Upper lobe of left lung (tissue), 4 donors: Measurements from ENCODE around the gene ACTMAP.

Source experiments
- POLR2A ChIP-seq, 4 donors: fragments of 450-650 bp; IDR thresholded peaks; one replicate each; pipeline ENCODE4 v1.5.1; 2016 to 2017; ENCODE audit warnings: antibody characterized with exemption in 4 of 4, mild to moderate bottlenecking in 2 of 4
- POLR2AphosphoS5 ChIP-seq, 2 donors: sonication (generic); formaldehyde crosslinking; IDR thresholded peaks; one replicate each; pipeline ENCODE4 v1.5.1; 2017; ENCODE audit warnings: antibody characterized with exemption in 2 of 2
- TF ChIP-seq, protein P1 (sequence below), 6 experiments: fragments of 450-650 bp in 4 of 6; fragments of 200-600 bp in 2 of 6; sonication (generic) in 2 of 6; IDR thresholded peaks; one replicate each; pipeline ENCODE4 v1.5.1; 2016 to 2019; ENCODE audit warnings: antibody characterized with exemption in 6 of 6

DNA sequence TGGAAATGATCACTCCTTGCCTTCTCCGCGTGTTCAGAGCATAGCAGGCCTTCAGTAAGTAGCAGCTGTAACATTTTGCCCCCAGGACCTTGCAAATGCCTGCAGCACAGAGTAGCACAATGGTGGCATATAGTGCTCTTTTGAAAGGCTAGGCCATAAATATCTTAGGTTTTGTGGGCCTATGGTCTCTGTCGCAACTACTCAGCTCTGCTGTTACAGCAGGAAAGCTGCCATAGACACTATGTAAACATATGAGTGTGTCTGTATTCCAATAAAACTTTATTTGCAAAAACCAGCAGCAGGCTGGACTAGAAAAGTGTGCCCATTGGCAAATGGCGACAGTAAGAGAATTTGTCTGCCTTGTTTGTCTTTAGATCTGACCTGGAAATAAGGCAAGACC is 24.0 kb downstream of the ACTMAP start:
- TF ChIP-seq, protein P1, sequence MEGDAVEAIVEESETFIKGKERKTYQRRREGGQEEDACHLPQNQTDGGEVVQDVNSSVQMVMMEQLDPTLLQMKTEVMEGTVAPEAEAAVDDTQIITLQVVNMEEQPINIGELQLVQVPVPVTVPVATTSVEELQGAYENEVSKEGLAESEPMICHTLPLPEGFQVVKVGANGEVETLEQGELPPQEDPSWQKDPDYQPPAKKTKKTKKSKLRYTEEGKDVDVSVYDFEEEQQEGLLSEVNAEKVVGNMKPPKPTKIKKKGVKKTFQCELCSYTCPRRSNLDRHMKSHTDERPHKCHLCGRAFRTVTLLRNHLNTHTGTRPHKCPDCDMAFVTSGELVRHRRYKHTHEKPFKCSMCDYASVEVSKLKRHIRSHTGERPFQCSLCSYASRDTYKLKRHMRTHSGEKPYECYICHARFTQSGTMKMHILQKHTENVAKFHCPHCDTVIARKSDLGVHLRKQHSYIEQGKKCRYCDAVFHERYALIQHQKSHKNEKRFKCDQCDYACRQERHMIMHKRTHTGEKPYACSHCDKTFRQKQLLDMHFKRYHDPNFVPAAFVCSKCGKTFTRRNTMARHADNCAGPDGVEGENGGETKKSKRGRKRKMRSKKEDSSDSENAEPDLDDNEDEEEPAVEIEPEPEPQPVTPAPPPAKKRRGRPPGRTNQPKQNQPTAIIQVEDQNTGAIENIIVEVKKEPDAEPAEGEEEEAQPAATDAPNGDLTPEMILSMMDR (IDR thresholded peaks at IDR 0.05), result no peak
- no peak for TF ChIP-seq POLR2AphosphoS5 (IDR thresholded peaks at IDR 0.05)
- TF ChIP-seq POLR2A (IDR thresholded peaks at IDR 0.05), result no peak
